ENCODE measurements around the gene NUP85.

- no peak for TF ChIP-seq CTCF (IDR thresholded peaks at IDR 0.05)
- no peak for TF ChIP-seq POLR2A (IDR thresholded peaks at IDR 0.05)
Measured at GRCh38 chr17:75241996-75242460, 36.5 kb downstream of the NUP85 start.
